ENCODE measurements around the gene LDAF1.

DNA sequence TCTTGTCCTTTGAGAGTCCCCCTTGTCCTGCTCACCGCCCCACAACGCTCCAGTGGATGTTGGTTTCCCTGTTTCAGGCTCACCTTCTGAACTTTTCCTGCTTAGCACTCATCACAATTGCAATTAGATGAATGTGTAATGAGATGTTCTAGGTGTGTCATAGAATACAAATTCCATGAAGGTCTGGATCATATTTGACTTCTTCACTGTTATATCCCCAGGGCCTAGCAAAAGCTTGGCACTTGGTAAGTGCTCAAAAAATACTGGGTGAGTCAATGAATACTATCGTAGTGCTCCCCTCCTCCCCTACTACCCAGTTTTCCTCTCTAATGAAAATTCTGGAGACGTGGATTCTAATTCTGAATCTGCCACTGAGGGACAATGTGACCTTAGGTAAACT, 40.9 kb upstream of the LDAF1 start:
- TF ChIP-seq POLR2A (IDR thresholded peaks at IDR 0.05) = no peak
- TF ChIP-seq, protein P1, sequence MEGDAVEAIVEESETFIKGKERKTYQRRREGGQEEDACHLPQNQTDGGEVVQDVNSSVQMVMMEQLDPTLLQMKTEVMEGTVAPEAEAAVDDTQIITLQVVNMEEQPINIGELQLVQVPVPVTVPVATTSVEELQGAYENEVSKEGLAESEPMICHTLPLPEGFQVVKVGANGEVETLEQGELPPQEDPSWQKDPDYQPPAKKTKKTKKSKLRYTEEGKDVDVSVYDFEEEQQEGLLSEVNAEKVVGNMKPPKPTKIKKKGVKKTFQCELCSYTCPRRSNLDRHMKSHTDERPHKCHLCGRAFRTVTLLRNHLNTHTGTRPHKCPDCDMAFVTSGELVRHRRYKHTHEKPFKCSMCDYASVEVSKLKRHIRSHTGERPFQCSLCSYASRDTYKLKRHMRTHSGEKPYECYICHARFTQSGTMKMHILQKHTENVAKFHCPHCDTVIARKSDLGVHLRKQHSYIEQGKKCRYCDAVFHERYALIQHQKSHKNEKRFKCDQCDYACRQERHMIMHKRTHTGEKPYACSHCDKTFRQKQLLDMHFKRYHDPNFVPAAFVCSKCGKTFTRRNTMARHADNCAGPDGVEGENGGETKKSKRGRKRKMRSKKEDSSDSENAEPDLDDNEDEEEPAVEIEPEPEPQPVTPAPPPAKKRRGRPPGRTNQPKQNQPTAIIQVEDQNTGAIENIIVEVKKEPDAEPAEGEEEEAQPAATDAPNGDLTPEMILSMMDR (IDR thresholded peaks at IDR 0.05) = no peak
